ENCODE results near the gene PDGFD. TPM values are rescaled to one million over a fixed set of nuclear protein-coding genes. Genes with fewer than 3 reads are reported as not detected.
A peak's percentile ranks its signal among the peaks of the same experiment; 100 is the strongest.

The PDGFD gene
- total and polyA plus RNA-seq, 2 donors (not counting 1 experiment from before 2014, with no cell fraction given) = 1.3 TPM

GRCh38 chr11:103939694-103940093, 224.3 kb downstream of the PDGFD start:
- H3K4me1 ChIP-seq (ENCODE audit: control insufficient read depth, extremely low read depth, insufficient read depth, low read length) = no peaks in the 10 kb centered on the region
- TF ChIP-seq EZH2 (IDR thresholded peaks at IDR 0.05; ENCODE audit: low read length, missing control alignments) = no peak
- no peak for TF ChIP-seq CTCF (conservative IDR thresholded peaks at IDR 0.05 in 1 of 2, IDR thresholded peaks at IDR 0.05 in 1 of 2; ENCODE audit: low read depth in 1 of 2, low read length in 2 of 2)
- H3K36me3 ChIP-seq (ENCODE audit: control insufficient read depth, insufficient read depth, low read length) = no peaks in the 10 kb centered on the region
- H3K79me2 ChIP-seq (ENCODE audit: control insufficient read depth, insufficient read depth, low read length) = no peaks in the 10 kb centered on the region
- H3K4me3 ChIP-seq (replicated peaks in 1 of 4; ENCODE audit: control extremely low read depth in 1 of 4, insufficient read depth in 1 of 4, low read depth in 3 of 4, low read length in 4 of 4) = no peak overlapping the region
- no peak overlapping the region for H2AFZ ChIP-seq (ENCODE audit: low read length)
- H3K9me3 ChIP-seq (ENCODE audit: control insufficient read depth, insufficient read depth, low read depth, low read length) = no peaks in the 10 kb centered on the region
- no peaks in the 10 kb centered on the region for H4K20me1 ChIP-seq (ENCODE audit: control insufficient read depth, extremely low read depth, insufficient read depth, low read length)
- H3K27ac ChIP-seq (ENCODE audit: insufficient read depth, low read length) = no peak overlapping the region
- H3K4me2 ChIP-seq (ENCODE audit: extremely low read depth, insufficient read depth, low read length) = no peak overlapping the region
- H3K9ac ChIP-seq (ENCODE audit: insufficient read depth, low read length) = no peak overlapping the region
- no peak for DNase-seq (ENCODE audit: low read depth in 2 of 2)
- no peaks in the 10 kb centered on the region for H3K27me3 ChIP-seq (ENCODE audit: control insufficient read depth, insufficient read depth, low read length)

- no peak overlapping the region for H3K9ac ChIP-seq (ENCODE audit: insufficient read depth, low read length)
- no peaks in the 10 kb centered on the region for H3K36me3 ChIP-seq (ENCODE audit: control insufficient read depth, insufficient read depth, low read length)
- no peaks in the 10 kb centered on the region for H4K20me1 ChIP-seq (ENCODE audit: control insufficient read depth, extremely low read depth, insufficient read depth, low read length)
- H3K4me3 ChIP-seq (replicated peaks in 1 of 4; ENCODE audit: control extremely low read depth in 1 of 4, insufficient read depth in 1 of 4, low read depth in 3 of 4, low read length in 4 of 4) = no peak overlapping the region
- peak in 1 of 2 donors; percentile 54 for DNase-seq (ENCODE audit: low read depth in 2 of 2)
- no peaks in the 10 kb centered on the region for H3K79me2 ChIP-seq (ENCODE audit: control insufficient read depth, insufficient read depth, low read length)
- no peak overlapping the region for H3K4me2 ChIP-seq (ENCODE audit: extremely low read depth, insufficient read depth, low read length)
- H3K27me3 ChIP-seq (ENCODE audit: control insufficient read depth, insufficient read depth, low read length) = no peaks in the 10 kb centered on the region
- H2AFZ ChIP-seq (ENCODE audit: low read length) = no peak overlapping the region
- no peaks in the 10 kb centered on the region for H3K4me1 ChIP-seq (ENCODE audit: control insufficient read depth, extremely low read depth, insufficient read depth, low read length)
- H3K27ac ChIP-seq (ENCODE audit: insufficient read depth, low read length) = no peak overlapping the region
- TF ChIP-seq CTCF (conservative IDR thresholded peaks at IDR 0.05 in 1 of 2, IDR thresholded peaks at IDR 0.05 in 1 of 2; ENCODE audit: low read depth in 1 of 2, low read length in 2 of 2) = no peak
- no peak for TF ChIP-seq EZH2 (IDR thresholded peaks at IDR 0.05; ENCODE audit: low read length, missing control alignments)
- no peaks in the 10 kb centered on the region for H3K9me3 ChIP-seq (ENCODE audit: control insufficient read depth, insufficient read depth, low read depth, low read length)
These were observed 227.9 kb downstream of the PDGFD start for GRCh38 chr11:103936059-103936458.

- no peak for DNase-seq (ENCODE audit: low read depth in 2 of 2)
- no peak overlapping the region for H3K4me2 ChIP-seq (ENCODE audit: extremely low read depth, insufficient read depth, low read length)
- H3K9me3 ChIP-seq (ENCODE audit: control insufficient read depth, insufficient read depth, low read depth, low read length) = no peaks in the 10 kb centered on the region
- H3K36me3 ChIP-seq (ENCODE audit: control insufficient read depth, insufficient read depth, low read length) = no peaks in the 10 kb centered on the region
- H2AFZ ChIP-seq (ENCODE audit: low read length) = no peak overlapping the region
- no peak overlapping the region for H3K27ac ChIP-seq (ENCODE audit: insufficient read depth, low read length)
- no peak overlapping the region for H3K9ac ChIP-seq (ENCODE audit: insufficient read depth, low read length)
- no peaks in the 10 kb centered on the region for H3K4me1 ChIP-seq (ENCODE audit: control insufficient read depth, extremely low read depth, insufficient read depth, low read length)
- H4K20me1 ChIP-seq (ENCODE audit: control insufficient read depth, extremely low read depth, insufficient read depth, low read length) = no peaks in the 10 kb centered on the region
- no peak overlapping the region for H3K4me3 ChIP-seq (replicated peaks in 1 of 4; ENCODE audit: control extremely low read depth in 1 of 4, insufficient read depth in 1 of 4, low read depth in 3 of 4, low read length in 4 of 4)
- no peak for TF ChIP-seq EZH2 (IDR thresholded peaks at IDR 0.05; ENCODE audit: low read length, missing control alignments)
- no peak for TF ChIP-seq CTCF (conservative IDR thresholded peaks at IDR 0.05 in 1 of 2, IDR thresholded peaks at IDR 0.05 in 1 of 2; ENCODE audit: low read depth in 1 of 2, low read length in 2 of 2)
- no peaks in the 10 kb centered on the region for H3K79me2 ChIP-seq (ENCODE audit: control insufficient read depth, insufficient read depth, low read length)
- H3K27me3 ChIP-seq (ENCODE audit: control insufficient read depth, insufficient read depth, low read length) = no peaks in the 10 kb centered on the region
These were observed 228.7 kb downstream of the PDGFD start for GRCh38 chr11:103935219-103935618.
